Measurements from ENCODE around the gene KDM4B. TPM values are rescaled to one million over a fixed set of nuclear protein-coding genes. Genes with fewer than 3 reads are reported as not detected.
A peak's percentile ranks its signal among the peaks of the same experiment; 100 is the strongest.

Gene KDM4B
- total RNA-seq, 1 donor from 2014 or later: 38.1 TPM

GRCh38 chr19:5031231-5032100 is 62.6 kb downstream of the KDM4B start:
- ATAC-seq (peak; percentile 91), DNase-seq (ENCODE audit: low spot score) (peak; percentile 82)

DNA sequence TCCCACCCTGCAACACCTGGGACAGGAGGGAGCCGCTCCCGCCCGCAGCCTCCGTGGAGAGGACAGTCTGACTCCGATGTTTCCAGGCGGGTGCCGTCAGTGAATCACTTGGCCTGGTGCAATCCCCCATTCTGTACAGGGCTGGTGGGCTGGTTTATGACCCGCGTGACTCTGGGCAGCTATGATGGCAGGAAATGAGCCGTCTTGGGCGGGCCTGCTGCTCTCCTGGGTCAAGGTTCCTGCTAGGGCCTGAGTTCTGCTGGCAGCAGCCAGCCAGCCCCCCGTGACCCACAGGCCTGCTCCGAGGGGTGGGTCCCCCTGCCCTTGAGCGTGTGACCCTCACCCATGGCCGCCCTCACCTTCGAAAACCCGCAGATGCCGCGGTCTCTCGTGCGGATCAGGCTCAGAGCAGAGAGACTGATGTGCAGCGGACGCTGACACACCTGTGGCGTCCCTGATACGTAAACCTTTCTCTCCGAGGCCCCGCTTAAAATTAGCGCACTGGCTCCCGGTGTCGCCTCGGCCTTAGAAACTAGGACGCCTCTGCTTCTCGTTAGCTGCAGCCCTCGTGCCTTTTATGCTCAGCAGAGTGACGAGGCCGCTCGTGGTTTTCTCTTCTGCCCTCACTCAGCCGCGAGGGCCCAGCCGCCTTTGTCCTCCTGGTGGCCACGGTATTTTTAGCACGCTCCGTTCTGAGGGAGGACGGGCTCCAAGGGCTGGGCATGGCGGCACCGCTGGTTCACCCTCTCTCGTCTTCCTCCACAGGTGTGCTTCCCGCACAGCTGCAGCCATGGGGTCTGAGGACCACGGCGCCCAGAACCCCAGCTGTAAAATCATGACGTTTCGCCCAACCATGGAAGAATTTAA is 63.4 kb downstream of the KDM4B start:
- no peak for DNase-seq (ENCODE audit: low spot score)
- ATAC-seq: no peak

DNA sequence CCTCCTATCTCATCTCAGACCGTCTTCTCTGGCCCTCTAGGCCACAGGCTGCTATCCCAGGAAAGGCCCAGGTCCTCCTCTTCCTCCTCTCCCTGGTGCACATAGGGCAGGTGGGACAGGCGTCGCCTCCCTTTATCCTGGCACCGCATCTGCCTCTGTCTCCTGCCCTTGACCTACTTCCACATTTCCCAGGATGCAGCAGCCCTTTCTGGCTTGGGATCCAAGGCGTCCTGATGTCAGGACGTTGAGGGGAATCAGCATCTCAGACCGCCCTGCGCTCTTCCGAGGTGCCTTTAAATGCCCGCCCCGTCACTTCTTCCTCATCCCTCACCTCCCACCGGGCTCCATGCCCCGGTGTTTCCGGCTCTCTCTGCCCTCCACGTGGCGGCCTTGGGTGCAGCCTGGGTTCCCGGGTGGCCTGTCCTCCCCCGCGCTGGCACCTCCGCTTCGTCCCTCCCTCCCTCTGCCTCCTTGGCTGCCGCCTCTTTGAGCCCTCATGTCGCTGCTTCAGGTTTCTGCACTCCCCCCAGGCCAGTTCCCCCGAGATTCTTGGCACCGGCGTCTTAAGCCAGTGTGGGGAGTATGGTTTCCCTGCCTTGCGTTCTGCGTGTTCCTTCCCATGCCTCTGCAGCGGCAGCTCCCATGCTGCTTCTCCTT is 66.3 kb downstream of the KDM4B start:
- ATAC-seq (no peak), DNase-seq (ENCODE audit: low spot score) (no peak)

- ATAC-seq: no peak
- no peak for DNase-seq (ENCODE audit: low spot score)
Measured at GRCh38 chr19:5035793-5036697, 67.1 kb downstream of the KDM4B start.

DNA sequence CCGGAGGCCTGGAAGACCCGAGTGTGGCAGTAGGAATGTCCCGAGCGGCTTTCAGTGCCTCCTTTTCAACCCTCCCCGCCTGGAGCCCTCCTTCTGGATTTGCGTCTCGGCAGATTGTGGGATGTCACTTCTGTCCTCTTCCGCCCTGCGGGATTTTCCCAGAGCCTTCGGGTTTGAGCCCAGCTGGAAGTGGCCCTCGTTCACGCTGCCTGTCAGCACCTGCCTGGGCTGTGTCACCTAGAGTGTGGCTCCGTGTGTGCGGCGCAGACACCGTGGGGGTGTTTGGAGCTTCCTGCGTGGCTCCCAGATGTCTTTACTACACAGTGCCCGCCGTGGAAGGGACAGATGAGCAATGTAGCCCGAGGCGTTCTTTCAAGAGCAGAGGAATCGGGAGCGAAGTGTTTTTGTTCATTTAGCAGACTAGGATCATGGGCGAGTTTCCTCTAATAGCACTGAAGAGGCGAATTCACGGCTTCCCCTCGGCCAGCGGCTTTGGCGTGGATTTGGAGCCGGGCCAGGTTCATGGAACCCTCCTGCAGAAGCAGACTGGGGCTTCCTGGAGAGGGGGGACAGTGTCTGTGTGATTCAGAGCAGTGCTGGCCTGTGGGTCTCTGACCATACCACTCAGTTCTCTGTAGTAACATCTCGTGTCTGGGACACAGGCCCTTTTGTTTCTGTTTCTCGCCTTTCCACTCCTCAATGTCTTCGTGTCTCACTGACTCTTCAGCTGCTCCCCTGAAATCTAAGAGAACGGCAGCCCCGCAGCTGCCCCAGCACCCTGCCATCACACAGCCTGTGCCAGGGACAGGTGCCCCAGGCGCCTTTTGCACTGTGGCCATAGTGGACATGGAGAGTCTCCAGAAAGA is 68.0 kb downstream of the KDM4B start:
- no peak for DNase-seq (ENCODE audit: low spot score)
- peak; percentile 2 for ATAC-seq

DNA sequence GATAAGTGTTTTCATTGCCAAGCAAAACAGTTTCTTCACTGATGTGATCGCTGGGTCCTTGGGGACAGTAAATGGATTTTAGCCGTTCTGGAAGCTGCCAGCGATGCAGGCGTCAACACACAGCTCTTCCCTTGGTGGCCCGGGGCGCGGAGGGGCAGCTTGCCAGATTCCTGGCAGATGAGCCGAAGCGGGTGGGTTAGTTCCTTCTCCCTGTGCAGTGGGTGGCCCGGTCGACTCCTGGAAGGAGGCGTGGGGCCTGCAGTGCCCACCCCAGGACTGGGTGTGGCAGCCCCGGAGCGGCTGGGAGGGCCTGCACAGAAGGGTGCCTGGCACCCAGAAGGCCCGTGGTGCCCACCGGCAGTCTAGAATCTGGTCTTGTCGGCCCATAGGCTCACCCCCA is 69.0 kb downstream of the KDM4B start:
- ATAC-seq (peak; percentile 2), DNase-seq (ENCODE audit: low spot score) (no peak)

- ATAC-seq (peak; percentile 33), DNase-seq (ENCODE audit: low spot score) (no peak)
Measured at GRCh38 chr19:5038631-5039271, 69.8 kb downstream of the KDM4B start.

- DNase-seq (ENCODE audit: low spot score): no peak
Measured at GRCh38 chr19:5039642-5040543, 71.0 kb downstream of the KDM4B start.

GRCh38 chr19:5040544-5041167 is 71.7 kb downstream of the KDM4B start:
- ATAC-seq: no peak

More at GRCh38 chr19:5039642-5040543, 71.0 kb downstream of the KDM4B start:
- no peak for ATAC-seq

DNA sequence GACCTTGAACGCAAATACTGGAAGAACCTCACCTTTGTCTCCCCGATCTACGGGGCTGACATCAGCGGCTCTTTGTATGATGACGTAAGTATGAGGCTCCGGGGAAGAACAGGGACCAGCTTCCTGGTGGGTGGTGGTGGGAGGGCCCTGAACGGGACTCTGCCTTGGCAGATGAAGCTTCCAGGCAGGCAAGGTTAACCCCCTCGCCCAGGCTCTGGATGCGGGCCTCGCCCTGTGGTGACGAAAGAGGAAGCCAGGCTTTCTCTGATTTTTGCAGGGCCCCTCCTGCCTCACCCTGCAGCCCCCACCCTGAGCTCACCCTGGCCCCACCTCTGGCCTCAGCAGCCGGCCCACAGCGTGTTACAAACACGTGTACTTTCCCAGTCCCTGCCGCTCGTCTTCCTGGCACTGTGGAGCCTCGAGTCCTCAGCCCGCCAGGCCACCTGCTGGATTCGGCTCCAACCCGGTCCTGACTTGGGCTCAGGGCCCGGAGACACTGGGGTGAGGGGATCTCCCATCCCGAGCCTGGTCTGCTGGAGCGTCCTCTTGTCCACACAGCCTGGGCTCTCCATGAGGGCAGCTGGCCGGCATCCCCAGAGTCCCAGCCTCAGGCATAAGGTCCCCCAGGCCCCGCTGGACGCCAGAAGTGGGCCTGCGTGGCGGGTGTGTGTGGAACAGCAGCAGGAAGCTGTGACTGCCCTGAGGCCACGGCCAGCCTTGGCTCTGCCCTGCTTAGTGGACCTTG is 72.4 kb downstream of the KDM4B start:
- DNase-seq (ENCODE audit: low spot score): peak; percentile 44
- ATAC-seq: no peak

More at GRCh38 chr19:5040544-5041167, 71.7 kb downstream of the KDM4B start:
- DNase-seq (ENCODE audit: low spot score): no peak

- no peak for DNase-seq (ENCODE audit: low spot score)
- no peak for ATAC-seq
Measured at GRCh38 chr19:5041913-5042187, 72.9 kb downstream of the KDM4B start.

GRCh38 chr19:5042556-5042955 is 73.6 kb downstream of the KDM4B start:
- DNase-seq (ENCODE audit: low spot score): no peak
- ATAC-seq: no peak

GRCh38 chr19:5045029-5045428 is 76.1 kb downstream of the KDM4B start:
- no peak for ATAC-seq
- DNase-seq (ENCODE audit: low spot score): no peak

DNA sequence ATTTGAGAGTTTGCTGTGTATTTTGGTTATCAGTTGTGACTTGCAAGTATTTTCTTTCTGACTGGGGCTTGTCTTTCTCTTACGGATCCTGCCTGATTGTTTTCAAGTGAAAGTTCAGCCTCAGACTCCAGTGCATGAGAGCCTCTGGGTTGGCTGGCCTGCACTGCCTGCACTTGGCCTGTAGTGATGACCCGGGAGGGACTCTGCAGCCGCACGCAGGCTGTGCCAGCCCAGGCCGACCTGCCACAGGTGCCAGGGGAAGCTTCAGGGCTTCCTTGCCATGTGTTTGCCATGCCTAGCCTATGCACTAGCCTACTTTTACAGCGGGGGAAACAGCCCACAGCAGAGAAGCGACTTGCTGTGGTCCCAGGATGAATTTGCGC is 77.0 kb downstream of the KDM4B start:
- DNase-seq (ENCODE audit: low spot score) (no peak), ATAC-seq (peak; percentile 29)

GRCh38 chr19:5046339-5047039 is 77.6 kb downstream of the KDM4B start:
- ATAC-seq (no peak), DNase-seq (ENCODE audit: low spot score) (no peak)

DNA sequence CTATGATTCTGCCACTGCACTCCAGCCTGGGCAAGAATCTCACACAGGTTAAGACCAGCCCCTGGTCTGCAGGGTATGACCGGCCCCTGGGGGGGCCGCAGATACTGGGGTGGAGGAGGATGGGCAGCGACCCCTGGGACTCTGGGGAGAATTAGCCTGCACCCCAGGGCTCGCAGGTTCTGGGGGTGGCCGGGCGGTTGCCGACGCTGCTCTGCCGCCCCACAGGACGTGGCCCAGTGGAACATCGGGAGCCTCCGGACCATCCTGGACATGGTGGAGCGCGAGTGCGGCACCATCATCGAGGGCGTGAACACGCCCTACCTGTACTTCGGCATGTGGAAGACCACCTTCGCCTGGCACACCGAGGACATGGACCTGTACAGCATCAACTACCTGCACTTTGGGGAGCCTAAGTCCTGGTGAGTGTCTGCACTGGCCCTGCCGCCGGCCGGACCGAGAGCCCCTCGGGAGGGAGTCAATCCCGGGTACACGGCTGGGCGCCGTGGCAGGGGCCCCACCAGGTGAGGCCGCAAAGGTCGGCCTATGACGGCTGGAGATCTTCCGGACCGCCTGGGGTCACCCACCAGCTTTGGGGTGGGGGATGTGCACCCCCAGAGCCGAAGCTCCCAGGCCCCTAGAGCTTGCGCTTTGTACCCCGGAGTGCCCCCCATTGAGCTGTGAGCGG is 78.5 kb downstream of the KDM4B start:
- DNase-seq (ENCODE audit: low spot score) (no peak), ATAC-seq (no peak)

Data from left lobe of liver (tissue), 2 donors.